Activated T-helper 1 cell treated with anti-CD3 and anti-CD28 coated beads, Interleukin-2, amount 50 U/mL, for 16 hours (primary cell): ENCODE measurements around the gene PTPRO.

Source experiments
- DNase-seq, 2 donors: peaks; one replicate each; pipeline ENCODE4 v3.0.0-alpha.2; 2020; ENCODE audit warnings: low read depth in 1 of 2, low spot score in 1 of 2

The PTPRO gene

DNA sequence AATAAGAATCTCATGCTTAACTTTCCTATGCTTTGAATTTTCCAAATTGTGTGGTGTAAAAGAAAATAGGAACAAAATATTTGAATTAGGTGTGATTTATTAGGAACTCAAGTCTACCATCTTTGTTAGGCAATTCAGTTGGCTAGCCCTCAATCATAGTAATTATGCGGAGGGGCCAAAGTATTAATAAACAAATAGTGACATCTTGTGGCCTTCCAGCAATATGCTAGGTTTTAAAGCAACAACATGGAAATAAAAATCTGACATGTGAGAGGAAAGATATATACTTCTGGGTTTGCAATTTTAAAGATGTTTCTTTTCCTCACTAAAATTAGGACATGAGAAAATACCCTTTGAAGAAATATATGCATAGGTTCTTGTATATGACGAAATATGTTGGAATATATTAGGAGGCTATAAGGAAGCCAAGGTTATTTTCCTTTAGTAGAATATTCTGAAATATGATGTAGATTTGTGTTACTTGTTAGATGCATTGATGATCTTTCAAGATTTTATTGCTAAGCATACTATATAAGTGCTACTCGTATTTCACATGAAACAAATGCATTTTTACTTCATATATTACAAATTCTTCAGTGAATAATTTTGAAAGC is 200.4 kb downstream of the PTPRO start:
- DNase-seq, result no peak

DNA sequence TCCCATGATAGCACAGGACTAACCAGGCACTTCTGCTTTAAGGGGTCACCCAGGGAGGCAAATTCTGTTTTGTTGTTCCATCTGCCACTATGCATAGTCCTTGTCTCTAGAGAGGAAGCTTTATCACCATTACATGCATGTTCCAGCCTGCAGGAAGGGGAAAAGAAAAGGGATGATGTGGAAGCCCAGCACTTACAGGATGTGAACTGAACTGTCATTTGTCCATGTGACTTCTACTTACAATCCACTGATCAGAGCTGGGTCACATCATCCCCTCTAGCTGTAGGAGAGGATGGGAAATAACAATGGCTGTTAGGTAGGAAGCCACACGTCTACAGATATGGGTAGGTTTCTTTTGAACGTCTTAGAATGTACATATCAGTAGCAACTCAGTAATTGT is 203.1 kb downstream of the PTPRO start:
- DNase-seq, result no peak

DNA sequence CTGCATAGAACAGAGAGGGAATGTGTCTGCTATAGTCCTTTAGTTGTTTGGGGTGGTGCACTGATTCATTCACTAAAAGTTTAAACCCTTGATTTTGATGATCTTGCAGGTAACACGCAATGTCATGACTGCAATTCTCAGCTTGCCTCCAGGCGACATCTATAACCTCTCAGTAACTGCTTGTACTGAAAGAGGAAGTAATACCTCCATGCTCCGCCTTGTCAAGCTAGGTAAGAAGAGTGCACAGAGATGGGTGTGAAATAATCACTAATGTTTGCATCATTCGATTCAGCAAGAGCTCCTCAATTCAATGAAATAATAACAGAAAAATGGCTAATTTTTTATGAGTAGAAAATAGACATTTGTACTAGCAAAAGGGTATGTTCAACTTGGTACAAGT is 203.7 kb downstream of the PTPRO start:
- DNase-seq, result no peak

DNA sequence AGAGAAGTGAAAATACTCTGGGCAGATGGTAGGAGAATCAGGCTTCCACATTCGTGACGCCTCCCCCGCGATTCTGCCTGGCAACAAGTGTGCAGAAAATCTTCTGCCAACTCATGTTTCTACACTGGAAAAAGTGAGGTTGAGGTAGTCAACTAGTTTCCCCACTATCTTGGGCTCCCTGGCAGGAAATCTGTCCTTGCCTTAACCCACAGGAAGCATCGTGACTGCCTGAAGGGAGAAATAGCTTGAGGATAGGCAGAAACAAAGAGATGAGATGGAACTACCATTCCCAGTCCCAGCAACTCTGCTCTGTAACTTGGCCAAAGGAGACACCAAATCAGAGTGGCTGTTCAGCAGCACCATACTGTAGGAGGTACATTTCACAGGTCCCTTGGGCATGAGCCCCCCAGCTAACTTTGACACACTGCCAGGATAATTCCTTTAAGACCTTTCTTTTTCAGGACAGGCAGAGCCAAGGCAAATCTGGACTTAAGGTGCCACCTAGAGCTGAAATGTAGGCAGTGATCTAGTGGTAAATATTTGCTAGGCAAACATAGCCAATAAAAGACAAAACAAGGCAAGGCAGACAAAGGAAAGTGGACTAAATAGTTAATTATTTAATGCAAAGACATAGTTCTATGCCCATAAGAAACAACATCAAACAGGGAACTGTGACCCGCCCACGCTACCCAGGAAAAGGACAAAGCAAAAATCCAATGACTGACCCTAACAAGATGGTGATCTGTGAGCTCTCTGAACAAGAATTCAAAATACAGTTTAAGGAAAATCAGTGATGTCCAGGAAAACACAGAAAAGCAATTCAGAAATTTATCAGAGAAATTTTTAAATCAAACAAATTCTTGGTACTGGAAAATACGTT is 205.1 kb downstream of the PTPRO start:
- DNase-seq, result no peak

DNA sequence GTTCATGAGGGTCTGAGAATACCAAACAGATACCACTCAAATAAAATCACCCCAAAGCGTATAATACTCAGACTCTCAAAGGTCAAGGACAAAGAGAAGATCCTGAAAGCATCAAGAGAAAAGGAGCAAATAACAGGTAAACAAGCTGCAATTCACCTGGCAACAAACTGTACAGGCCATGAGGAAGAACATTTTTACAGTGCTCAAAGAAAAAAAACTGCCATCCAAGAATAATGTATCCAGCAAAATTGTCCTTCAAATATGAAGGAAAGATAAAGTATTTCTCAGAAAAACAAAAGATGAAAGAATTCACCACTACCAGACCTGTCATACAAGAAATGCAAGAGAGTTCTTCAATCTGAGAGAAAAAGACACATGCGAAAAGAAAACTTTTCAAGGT is 206.4 kb downstream of the PTPRO start:
- no peak for DNase-seq

DNA sequence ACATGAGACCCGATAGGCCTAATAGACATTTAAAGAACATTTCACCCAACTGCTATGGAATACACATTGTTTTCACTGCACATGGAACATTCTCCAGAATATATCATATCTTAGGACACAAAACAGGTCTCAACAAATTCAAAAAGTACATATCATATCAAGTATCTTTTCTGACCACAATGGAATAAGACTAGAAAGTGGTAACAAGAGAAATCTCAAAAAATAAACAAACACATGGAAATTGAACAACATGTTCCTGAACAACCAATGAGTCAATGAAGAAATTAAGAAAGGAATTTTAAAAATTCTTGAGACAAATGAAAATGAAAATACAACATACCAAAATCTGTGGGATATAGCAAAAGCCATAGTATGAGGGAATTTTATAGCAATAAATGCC is 208.1 kb downstream of the PTPRO start:
- no peak for DNase-seq

DNA sequence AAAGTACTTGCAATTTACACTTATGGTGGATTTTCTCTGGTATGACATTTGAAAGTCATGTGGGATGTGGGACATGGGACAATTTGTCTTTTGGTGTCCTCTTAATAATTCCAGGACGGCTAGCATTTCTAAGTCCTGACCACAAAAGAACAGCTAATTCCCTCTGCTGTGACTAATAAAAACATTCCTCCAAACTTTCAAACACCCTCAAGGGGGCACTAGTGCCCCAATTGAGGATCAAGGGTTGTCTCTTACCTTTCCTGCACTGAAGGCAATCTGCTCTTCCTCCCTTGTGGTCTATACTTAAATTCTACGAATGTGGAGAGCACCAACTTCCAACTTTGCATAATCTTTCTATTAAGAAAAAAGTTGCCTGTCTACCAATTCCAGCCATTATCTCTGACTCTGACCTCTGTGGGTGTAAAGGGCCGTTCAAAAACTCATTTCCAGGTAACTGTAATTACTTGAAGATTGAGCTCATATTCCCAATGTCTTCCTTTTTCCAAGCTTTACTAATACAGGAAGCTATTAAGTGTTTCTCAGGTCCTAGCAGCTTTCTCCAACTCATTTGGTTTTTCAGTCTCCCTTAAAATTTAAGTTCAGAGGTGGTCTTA is 210.2 kb downstream of the PTPRO start:
- peak in 1 of 2 donors; percentile 14 for DNase-seq

DNA sequence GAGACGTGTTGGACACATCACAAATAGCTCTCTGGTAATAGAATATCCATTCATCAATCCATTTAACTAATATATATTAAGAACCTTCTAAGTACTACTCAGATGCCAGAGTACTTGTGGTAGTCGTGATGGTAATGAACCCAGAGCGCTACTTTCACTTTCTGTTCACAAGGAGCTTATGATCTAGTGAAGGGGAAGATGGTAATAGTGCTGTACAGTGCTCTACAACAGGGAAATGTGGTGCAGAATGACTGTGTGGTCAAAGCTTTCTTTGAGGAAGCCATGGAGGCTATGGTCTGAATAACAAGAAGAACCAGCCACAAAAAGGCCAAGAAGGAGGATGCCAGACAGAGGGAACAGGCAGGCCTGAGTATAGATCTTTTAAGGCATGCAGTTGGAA is 212.0 kb downstream of the PTPRO start:
- DNase-seq, result no peak

DNA sequence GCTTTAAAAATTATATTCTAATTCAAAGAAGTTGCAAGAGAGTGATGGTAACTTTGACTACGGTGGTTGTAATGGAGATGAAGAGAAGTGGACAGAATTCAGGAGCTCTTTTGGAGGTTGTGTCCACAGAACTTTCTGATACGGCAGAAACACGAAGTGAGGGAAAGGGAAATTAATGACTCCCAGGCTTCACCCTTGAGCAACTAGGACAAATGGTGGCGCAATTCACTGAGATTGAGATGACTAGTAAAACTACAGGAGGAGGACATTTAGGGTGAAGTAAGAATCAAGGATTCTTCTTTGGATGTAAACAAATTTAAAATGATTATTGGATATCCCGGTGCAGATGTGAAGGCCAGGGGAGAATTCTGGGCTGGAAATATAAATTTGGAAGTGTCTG is 212.6 kb downstream of the PTPRO start:
- DNase-seq, result no peak

DNA sequence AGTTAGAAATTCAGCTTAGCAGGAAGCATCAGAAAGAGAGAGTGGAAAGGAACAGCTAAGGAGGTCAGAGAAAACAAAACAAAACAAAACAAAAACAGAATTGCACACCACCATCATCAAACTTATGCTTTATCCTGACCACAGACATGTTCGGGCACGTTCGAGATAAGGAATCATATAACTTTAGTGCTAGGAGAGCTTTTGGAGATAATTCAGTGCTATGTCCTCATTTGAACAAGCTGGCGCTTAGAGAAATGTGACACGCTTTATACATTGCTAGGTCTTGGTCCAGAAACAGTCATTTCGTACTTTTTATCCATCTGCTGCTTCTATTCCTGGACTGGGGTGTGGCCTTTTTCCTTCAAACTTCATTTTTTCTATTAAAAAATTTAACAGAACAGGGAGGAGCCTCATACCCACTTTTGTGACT is 213.1 kb downstream of the PTPRO start:
- no peak for DNase-seq

DNA sequence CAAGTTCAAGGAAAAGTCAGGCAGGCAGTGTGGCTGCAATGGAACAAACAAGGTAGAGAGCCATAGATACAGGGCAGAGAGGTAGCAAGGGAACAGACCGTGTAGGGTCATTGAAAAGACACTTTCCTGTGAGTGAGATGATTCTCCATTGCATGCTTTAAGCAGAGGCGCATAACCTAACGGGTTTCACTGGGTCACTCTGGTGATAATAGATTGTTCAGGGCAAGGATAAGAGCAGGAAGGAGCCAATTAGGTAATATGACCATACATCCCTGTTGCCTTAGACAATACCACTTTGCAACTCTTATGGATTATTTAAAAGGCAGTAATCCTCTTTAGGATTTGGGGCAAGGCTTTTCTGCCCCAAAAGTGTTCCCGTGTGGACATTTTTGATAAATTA is 214.1 kb downstream of the PTPRO start:
- DNase-seq, result no peak

DNA sequence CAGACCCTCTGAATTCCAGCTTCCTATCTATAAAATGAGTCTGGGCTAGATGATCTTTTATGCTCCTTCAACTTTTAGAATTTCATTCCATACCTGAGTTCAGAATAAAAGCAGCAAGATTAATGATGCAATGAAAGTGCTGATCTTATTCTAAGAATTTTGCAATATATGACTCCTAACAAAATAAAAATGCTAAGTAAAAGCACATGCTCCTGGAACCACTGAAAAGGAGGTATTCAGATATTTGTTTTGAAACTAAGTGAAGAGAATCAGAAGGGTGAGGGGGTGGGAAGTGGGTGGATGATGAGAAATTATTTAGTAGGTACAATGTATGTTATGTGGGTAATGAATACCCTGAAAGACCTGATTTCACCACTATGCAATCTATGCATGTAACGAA is 216.6 kb downstream of the PTPRO start:
- no peak for DNase-seq

DNA sequence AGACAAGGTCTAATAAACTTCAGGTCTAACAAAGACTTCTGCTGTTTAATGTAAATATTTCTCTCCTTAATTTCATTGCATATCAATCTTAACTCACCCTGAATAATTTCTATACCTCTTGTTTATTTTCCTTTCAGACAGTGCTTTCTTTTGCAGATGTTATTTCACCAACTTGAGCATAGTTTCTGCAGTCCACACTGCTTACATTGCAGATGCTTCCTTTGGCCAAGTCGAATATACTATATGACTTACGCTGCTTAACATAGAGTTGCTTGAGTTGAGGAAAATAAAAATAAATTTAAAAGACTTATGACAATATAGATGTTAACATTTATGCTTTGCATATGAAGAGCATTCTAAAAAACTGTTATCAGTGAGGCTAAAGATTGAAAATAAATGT is 217.7 kb downstream of the PTPRO start:
- DNase-seq, result no peak

DNA sequence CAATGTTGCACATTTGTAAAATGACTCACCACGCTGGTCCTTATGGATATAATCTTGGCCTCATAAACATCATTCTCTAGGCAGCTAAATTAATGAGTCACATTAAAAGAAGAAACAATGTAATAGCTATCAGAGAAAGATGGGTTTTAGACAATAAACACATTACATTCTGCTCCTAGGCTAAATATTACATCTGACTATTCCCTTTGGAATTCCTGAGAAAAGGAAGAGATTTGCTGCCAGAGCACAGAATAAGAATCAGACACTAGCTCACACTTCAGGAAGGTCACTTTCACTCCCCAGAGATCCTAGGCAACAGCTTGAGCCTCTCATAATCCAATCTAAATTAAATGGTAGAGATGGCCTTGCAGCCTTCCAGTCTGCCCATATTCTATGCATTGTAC is 218.2 kb downstream of the PTPRO start:
- DNase-seq, result no peak

DNA sequence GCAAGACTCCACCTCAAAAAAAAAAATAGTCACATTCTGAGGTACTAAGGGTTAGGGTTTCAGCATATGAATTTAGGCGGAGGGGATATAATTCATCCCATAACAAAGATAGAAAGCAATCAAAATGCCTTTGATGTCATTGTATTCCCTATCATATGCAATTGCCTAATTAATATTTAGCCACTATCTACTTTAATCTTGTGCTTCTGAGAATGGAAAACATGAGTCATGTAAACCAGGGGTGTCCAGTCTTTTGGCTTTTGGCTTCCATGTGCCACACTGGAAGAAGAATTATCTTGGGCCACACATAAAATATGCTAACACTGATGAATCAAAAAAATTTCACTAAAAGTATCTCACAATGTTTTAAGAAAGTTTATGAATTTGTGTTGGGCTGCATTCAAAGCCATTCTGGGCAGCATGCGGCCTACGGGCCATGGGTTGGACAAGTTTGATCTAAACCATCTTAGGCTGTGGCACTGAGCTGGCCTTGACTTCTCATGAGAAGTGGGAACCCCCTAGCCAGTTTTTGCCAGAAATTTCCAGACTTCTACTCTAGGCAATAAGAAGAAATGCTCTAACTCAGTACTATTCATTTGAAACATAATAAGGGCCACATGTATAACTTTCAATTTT is 219.8 kb downstream of the PTPRO start:
- no peak for DNase-seq

DNA sequence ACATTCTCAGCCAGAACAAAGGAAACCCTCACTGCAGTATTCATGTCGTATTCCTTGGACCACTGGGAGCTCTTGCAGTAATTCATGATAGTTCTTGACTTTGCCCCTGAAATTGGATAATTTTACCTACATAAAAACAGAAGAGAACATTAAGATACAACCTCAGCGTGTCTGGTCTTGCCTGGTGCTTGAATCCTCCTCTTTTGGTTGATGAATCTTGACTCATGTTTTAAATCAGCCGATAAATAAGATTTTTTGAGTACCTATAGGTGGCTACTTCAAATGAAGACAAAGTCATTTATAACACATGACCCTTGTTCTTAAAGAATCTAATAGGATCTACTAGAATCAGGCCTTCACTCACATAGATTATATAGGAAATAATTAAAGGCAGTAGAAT is 221.0 kb downstream of the PTPRO start:
- DNase-seq, result no peak

DNA sequence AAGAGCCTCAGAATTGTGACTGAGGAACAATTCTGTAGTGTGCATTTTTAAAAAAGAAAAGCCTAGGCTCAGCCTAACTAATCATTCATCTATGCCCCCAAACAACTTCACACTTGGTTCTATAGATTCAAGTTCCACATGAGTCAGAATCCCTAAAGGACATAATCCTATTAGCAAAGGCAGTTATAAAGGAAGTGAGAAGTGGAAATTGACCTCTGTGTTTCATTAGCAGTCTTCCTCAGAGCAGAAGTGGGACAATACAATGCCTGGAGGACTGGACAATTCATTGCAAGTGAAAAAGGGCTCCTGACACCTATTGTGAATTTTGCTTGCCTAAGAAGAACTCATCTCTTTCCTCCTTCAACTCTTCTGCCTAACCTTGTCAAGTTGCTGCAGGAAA is 222.3 kb downstream of the PTPRO start:
- DNase-seq, result no peak

DNA sequence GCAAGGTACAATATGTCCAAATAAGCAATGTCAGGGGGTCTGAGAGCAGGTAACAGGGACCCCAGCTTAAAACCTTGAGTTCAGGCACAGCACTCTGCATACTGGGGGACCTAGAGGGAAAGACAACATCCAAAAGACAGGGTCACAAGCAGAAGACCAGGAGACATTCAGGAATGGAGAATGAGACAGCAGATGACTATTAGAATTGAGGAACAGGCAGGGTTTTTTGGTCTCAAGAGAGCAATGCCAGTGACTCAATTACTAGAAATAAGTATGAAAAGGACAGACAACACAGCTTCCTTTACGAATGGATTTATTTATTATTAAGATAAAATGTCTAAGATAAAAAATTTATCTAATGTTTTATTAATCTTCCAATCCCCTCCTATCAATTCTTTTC is 223.0 kb downstream of the PTPRO start:
- DNase-seq, result no peak

DNA sequence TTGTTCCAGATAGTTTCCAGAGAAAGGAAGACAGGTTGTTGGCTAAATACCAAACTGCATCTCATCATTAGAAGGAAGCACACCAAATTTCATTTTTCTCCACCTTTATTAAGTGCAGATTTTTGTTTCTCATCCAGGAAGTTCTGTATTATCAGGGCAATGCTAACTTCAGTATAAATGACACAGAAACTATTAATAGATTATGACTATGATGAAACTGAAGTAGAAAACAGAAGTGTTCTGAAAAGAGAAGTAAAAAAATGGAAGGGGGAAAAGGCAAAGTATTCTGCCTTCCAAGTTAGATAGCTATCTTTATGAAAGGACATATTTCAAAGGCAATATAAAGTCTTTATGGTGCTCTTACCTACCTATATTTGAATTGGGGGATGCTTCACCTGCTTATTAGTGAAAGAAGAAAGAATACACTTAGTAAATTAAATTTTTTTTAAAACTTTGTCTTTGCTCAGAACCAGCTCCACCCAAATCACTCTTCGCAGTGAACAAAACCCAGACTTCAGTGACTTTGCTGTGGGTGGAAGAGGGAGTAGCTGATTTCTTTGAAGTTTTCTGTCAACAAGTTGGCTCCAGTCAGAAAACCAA is 223.9 kb downstream of the PTPRO start:
- DNase-seq, result no peak

DNA sequence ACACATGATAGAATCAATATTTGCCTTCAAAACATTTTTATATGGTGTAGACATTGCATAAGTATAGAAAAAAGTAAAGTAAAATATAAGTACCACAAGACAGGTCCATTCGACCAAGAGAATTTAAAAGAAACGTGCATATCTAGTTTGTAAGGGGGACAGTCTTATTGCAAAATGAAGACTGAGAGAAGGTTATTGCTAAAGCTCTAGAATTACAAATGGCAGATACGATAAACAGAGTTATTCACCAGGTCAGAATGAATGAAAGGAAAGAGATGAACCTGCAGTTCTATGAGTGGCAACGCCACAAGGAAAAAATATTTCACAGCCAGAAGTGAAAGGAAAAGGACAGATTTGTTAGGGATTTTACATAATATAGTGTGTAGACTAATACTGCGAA is 224.8 kb downstream of the PTPRO start:
- no peak for DNase-seq

DNA sequence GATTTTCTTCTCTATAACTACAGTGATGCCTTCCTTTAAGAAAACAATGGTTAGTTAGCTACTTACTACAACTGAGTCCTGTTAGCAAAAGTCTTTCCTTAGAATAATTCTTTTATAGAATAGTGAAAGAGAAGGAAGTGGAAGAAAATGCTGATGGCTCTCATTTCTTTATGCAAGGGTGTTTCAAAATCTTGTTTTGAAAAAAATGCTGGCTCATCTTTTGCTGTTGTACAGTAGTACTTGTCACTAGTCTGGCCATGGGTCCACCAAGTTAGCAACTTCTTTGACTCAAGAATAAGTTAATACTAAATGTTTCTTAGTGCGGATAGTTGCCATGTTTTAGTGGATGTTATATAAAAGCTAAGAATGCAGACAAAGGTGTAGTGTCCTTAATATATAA is 225.4 kb downstream of the PTPRO start:
- no peak for DNase-seq

DNA sequence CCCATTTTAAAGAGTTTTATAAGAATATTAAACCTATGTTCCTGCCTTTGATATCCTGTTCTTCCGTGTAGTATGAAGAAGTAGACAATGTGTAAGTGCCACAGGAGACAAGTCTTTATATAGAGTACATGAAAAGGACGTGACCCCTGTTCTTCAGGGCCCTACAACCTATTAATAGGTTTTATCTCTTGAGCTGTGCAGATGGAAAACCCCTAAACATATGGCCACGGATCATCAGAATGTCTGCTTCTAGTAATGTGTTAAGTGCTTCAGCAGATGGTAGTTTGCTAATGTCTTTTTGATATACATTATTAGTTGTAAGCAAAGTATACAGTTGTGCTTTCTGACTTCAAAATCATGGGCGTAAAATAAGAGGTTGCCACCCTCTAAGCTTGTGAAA is 228.5 kb downstream of the PTPRO start:
- DNase-seq, result no peak
